Measurements from ENCODE around the gene DOCK7. TPM values are rescaled to one million over a fixed set of nuclear protein-coding genes. Genes with fewer than 3 reads are reported as not detected.

DOCK7 gene
- total RNA-seq, 1 donor from 2014 or later = 10.2 TPM

GRCh38 chr1:62450301-62450700, 237.9 kb downstream of the DOCK7 start:
- Histone ChIP-seq H3K4me1 (no peaks in the 10 kb centered on the region), H3K27ac (replicated peaks) (no peak overlapping the region), H3K4me3 (no peak overlapping the region), H3K36me3 (peaks cover 89% of the 10 kb centered on the region), H3K9me3 (replicated peaks) (no peaks in the 10 kb centered on the region), H3K27me3 (ENCODE audit: low read depth) (no peaks in the 10 kb centered on the region)
- no peak for TF ChIP-seq CTCF (IDR thresholded peaks at IDR 0.05; ENCODE audit: borderline replicate concordance)
- intact Hi-C loops (cut with micrococcal nuclease) = no loop called here
- no peak for DNase-seq

GRCh38 chr1:62448221-62448933, 239.8 kb downstream of the DOCK7 start:
- H3K4me1 ChIP-seq = no peaks in the 10 kb centered on the region
- peaks cover 98% of the 10 kb centered on the region for H3K36me3 ChIP-seq
- DNase-seq = no peak
- no peak overlapping the region for H3K27ac ChIP-seq (replicated peaks)
- H3K27me3 ChIP-seq (ENCODE audit: low read depth) = no peaks in the 10 kb centered on the region
- H3K9me3 ChIP-seq (replicated peaks) = no peaks in the 10 kb centered on the region
- intact Hi-C loops (cut with micrococcal nuclease) = no loop called here
- no peak for TF ChIP-seq CTCF (IDR thresholded peaks at IDR 0.05; ENCODE audit: borderline replicate concordance)
- H3K4me3 ChIP-seq = no peak overlapping the region

GRCh38 chr1:62444701-62445100, 243.5 kb downstream of the DOCK7 start:
- H3K27ac ChIP-seq (replicated peaks) = no peak overlapping the region
- H3K27me3 ChIP-seq (ENCODE audit: low read depth) = no peaks in the 10 kb centered on the region
- no peak for TF ChIP-seq CTCF (IDR thresholded peaks at IDR 0.05; ENCODE audit: borderline replicate concordance)
- H3K4me1 ChIP-seq = peaks cover 15% of the 10 kb centered on the region
- peaks cover 87% of the 10 kb centered on the region for H3K36me3 ChIP-seq
- no peaks in the 10 kb centered on the region for H3K9me3 ChIP-seq (replicated peaks)
- no peak overlapping the region for H3K4me3 ChIP-seq
- DNase-seq = no peak
- intact Hi-C loops (cut with micrococcal nuclease) = no loop called here

- intact Hi-C loops (cut with micrococcal nuclease) = no loop called here
- Histone ChIP-seq H3K4me3 (no peak overlapping the region), H3K9me3 (replicated peaks) (no peaks in the 10 kb centered on the region), H3K27ac (replicated peaks) (no peak overlapping the region), H3K4me1 (peaks cover 57% of the 10 kb centered on the region), H3K27me3 (ENCODE audit: low read depth) (no peaks in the 10 kb centered on the region), H3K36me3 (peaks cover 38% of the 10 kb centered on the region)
- no peak for DNase-seq
- TF ChIP-seq CTCF (IDR thresholded peaks at IDR 0.05; ENCODE audit: borderline replicate concordance) = no peak
Measured at GRCh38 chr1:62439652-62440371, 248.4 kb downstream of the DOCK7 start.

GRCh38 chr1:62438163-62438562, 250.0 kb downstream of the DOCK7 start:
- no peaks in the 10 kb centered on the region for H3K27me3 ChIP-seq (ENCODE audit: low read depth)
- H3K9me3 ChIP-seq (replicated peaks) = no peaks in the 10 kb centered on the region
- intact Hi-C loops (cut with micrococcal nuclease) = no loop called here
- no peak for DNase-seq
- peaks cover 22% of the 10 kb centered on the region for H3K36me3 ChIP-seq
- peaks cover 57% of the 10 kb centered on the region for H3K4me1 ChIP-seq
- peak overlapping the region; percentile 98 for H3K4me3 ChIP-seq
- no peak for TF ChIP-seq CTCF (IDR thresholded peaks at IDR 0.05; ENCODE audit: borderline replicate concordance)
- peak overlapping the region; percentile 99 for H3K27ac ChIP-seq (replicated peaks)

Data from left ventricle myocardium inferior (tissue), 1 donor.